Endodermal cell (in vitro differentiated cells): ENCODE data around the gene STRA6. TPM values are rescaled to one million over a fixed set of nuclear protein-coding genes. Genes with fewer than 3 reads are reported as not detected.

Source experiments
- DNase-seq: peaks from one replicate; pipeline ENCODE4 v3.0.0-alpha.2; 2017
- H3K27ac ChIP-seq: 2 replicates; pipeline ENCODE4 v1.5.1; 2013; ENCODE audit warnings: mild to moderate bottlenecking, low read depth, low read length, moderate library complexity
- H3K27me3 ChIP-seq: 2 replicates; pipeline ENCODE4 v1.6.1; 2013; ENCODE audit warnings: mild to moderate bottlenecking, low read length, moderate library complexity; ENCODE audit not compliant: insufficient read depth, control insufficient read depth, poor library complexity, severe bottlenecking
- H3K36me3 ChIP-seq: 2 replicates; pipeline ENCODE4 v1.7.0; 2013; ENCODE audit warnings: mild to moderate bottlenecking, low read length, moderate library complexity; ENCODE audit not compliant: control insufficient read depth, insufficient read depth
- H3K4me1 ChIP-seq: one replicate; pipeline ENCODE4 v1.7.0; 2013; ENCODE audit warnings: low read length; ENCODE audit not compliant: control insufficient read depth, insufficient read depth
- H3K4me3 ChIP-seq: 2 replicates; pipeline ENCODE4 v1.5.1; 2013; ENCODE audit warnings: mild to moderate bottlenecking, low read length, moderate library complexity
- H3K9ac ChIP-seq: 2 replicates; pipeline ENCODE4 v1.6.1; 2013; ENCODE audit warnings: mild to moderate bottlenecking, low read length, moderate library complexity; ENCODE audit not compliant: poor library complexity, severe bottlenecking; ENCODE audit errors: extremely low read depth
- H3K9me3 ChIP-seq: 2 replicates; pipeline ENCODE4 v1.6.1; 2013; ENCODE audit warnings: mild to moderate bottlenecking, low read length, moderate library complexity; ENCODE audit not compliant: control insufficient read depth
- H3K27ac Mint-ChIP-seq: 2 replicates; pipeline ENCODE4 v1.8.0; 2020; ENCODE audit warnings: mixed read lengths
- H3K27me3 Mint-ChIP-seq: 2 replicates; pipeline ENCODE4 v1.8.0; 2021; ENCODE audit warnings: mild to moderate bottlenecking, mixed read lengths; ENCODE audit not compliant: insufficient read depth
- H3K36me3 Mint-ChIP-seq: 2 replicates; pipeline ENCODE4 v1.8.0; 2020; ENCODE audit warnings: low read depth, mixed read lengths
- H3K4me1 Mint-ChIP-seq: 2 replicates; pipeline ENCODE4 v1.8.0; 2020; ENCODE audit warnings: mixed read lengths
- H3K4me3 Mint-ChIP-seq: 2 replicates; pipeline ENCODE4 v1.8.0; 2020; ENCODE audit warnings: mild to moderate bottlenecking, moderate library complexity, mixed read lengths
- H3K9me3 Mint-ChIP-seq: 2 replicates; pipeline ENCODE4 v1.8.0; 2020; ENCODE audit warnings: mild to moderate bottlenecking, mixed read lengths
- CTCF ChIP-seq: fragments of 200-600 bp; sonication (generic); conservative IDR thresholded peaks from 2 replicates; pipeline ENCODE4 v1.5.0; 2021; ENCODE audit warnings: antibody characterized with exemption, mild to moderate bottlenecking
- WGBS, 2 experiments: methylation state at CpG; one replicate each; pipeline versions ENCODE4 v1.1.5 to v1.1.7; 2013; ENCODE audit warnings: missing lambda C conversion rate in 2 of 2, mixed read lengths in 1 of 2; ENCODE audit not compliant: insufficient coverage in 1 of 2, insufficient read length in 1 of 2; 5-methylcytosine and 5-hydroxymethylcytosine counted together
- total RNA-seq, 2 donors: library from RNA; stranded (reverse); fragmentation: NEBNext Ultra II Directional in 1 of 2; extraction: Animal tissue kit (Norgen Biotek cat#: 25700) in 1 of 2; gene quantifications; 2 replicates in 1 of 2; 3 replicates in 1 of 2; pipeline ENCODE4 v1.2.1, GENCODE V29; 2021

Gene STRA6
- total RNA-seq, 2 donors from 2014 or later: 18.2 to 26.2 TPM

- Mint-ChIP-seq H3K27me3 (no peaks in the 10 kb centered on the region), H3K36me3 (no peaks in the 10 kb centered on the region), H3K4me1 (no peaks in the 10 kb centered on the region), H3K27ac (no peak overlapping the region), H3K9me3 (no peaks in the 10 kb centered on the region), H3K4me3 (no peak overlapping the region)
- no peak overlapping the region for H3K4me3 ChIP-seq
- H3K9ac ChIP-seq: no peak overlapping the region
- H3K4me1 ChIP-seq: no peaks in the 10 kb centered on the region
- DNase-seq: no peak
- no peaks in the 10 kb centered on the region for H3K27me3 ChIP-seq
- H3K27ac ChIP-seq: no peak overlapping the region
- TF ChIP-seq CTCF: no peak
- WGBS, 2 experiments: 77 to 89% methylated on average over 6 to 8 of the region's 8 CpGs
- no peaks in the 10 kb centered on the region for H3K36me3 ChIP-seq
- H3K9me3 ChIP-seq: no peaks in the 10 kb centered on the region
Observed at GRCh38 chr15:74185710-74186348, 16.8 kb downstream of the STRA6 start.

GRCh38 chr15:74184582-74185091 lies 17.9 kb downstream of the STRA6 start:
- Mint-ChIP-seq H3K4me3 (no peak overlapping the region), H3K9me3 (no peaks in the 10 kb centered on the region), H3K36me3 (no peaks in the 10 kb centered on the region), H3K27ac (no peak overlapping the region), H3K27me3 (no peaks in the 10 kb centered on the region), H3K4me1 (no peaks in the 10 kb centered on the region)
- Histone ChIP-seq H3K4me1 (no peaks in the 10 kb centered on the region), H3K9me3 (no peaks in the 10 kb centered on the region), H3K4me3 (no peak overlapping the region), H3K36me3 (no peaks in the 10 kb centered on the region), H3K27ac (no peak overlapping the region), H3K9ac (no peak overlapping the region), H3K27me3 (no peaks in the 10 kb centered on the region)
- TF ChIP-seq CTCF: no peak
- DNase-seq: no peak
- 80 to 83% methylated on average over 5 to 12 of the region's 12 CpGs for WGBS, 2 experiments

- Histone ChIP-seq H3K4me1 (no peaks in the 10 kb centered on the region), H3K36me3 (no peaks in the 10 kb centered on the region), H3K27me3 (no peaks in the 10 kb centered on the region), H3K27ac (no peak overlapping the region), H3K4me3 (no peak overlapping the region), H3K9me3 (no peaks in the 10 kb centered on the region), H3K9ac (no peak overlapping the region)
- Mint-ChIP-seq H3K4me3 (no peak overlapping the region), H3K36me3 (no peaks in the 10 kb centered on the region), H3K27ac (no peak overlapping the region), H3K9me3 (no peaks in the 10 kb centered on the region), H3K27me3 (no peaks in the 10 kb centered on the region), H3K4me1 (no peaks in the 10 kb centered on the region)
- DNase-seq: no peak
- no peak for TF ChIP-seq CTCF
- 95 to 100% methylated on average over 6 to 8 of the region's 8 CpGs for WGBS, 2 experiments
Observed at GRCh38 chr15:74182131-74182530, 20.5 kb downstream of the STRA6 start.
